GM12873 (cell line): ENCODE measurements around the gene FSIP1.

Source experiments
- TF ChIP-seq, protein P1 (sequence below): IDR thresholded peaks from 2 replicates; pipeline ENCODE4 v1.5.1; 2012; ENCODE audit warnings: low read depth, mild to moderate bottlenecking, moderate library complexity, low read length, control low read depth; ENCODE audit not compliant: insufficient read depth; ENCODE audit errors: missing control alignments

The FSIP1 gene

DNA sequence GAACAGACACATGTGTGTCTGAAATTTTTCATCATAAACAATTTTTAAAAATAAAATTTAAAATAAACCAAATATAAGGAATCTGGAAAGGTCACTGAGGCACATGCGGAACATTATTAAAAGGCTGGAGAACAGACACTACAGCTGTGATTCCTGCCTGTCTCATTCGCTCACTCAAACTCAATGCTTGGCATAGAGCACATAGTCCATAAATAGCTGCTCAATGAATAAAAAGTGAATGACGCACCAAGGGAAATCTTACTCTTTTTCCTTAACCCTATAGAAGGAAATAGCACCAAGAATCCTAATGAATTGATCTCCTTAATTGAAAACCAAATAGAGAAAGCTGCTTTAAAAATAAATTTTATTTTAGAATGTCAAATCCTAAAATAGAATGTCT is 98.4 kb downstream of the FSIP1 start:
- TF ChIP-seq, protein P1, sequence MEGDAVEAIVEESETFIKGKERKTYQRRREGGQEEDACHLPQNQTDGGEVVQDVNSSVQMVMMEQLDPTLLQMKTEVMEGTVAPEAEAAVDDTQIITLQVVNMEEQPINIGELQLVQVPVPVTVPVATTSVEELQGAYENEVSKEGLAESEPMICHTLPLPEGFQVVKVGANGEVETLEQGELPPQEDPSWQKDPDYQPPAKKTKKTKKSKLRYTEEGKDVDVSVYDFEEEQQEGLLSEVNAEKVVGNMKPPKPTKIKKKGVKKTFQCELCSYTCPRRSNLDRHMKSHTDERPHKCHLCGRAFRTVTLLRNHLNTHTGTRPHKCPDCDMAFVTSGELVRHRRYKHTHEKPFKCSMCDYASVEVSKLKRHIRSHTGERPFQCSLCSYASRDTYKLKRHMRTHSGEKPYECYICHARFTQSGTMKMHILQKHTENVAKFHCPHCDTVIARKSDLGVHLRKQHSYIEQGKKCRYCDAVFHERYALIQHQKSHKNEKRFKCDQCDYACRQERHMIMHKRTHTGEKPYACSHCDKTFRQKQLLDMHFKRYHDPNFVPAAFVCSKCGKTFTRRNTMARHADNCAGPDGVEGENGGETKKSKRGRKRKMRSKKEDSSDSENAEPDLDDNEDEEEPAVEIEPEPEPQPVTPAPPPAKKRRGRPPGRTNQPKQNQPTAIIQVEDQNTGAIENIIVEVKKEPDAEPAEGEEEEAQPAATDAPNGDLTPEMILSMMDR, result no peak

- TF ChIP-seq, protein P1, result no peak
Observed at GRCh38 chr15:39682366-39682765, 100.3 kb downstream of the FSIP1 start.

GRCh38 chr15:39680868-39681267 is 101.8 kb downstream of the FSIP1 start:
- TF ChIP-seq, protein P1, result no peak

GRCh38 chr15:39672666-39673065 is 110.0 kb downstream of the FSIP1 start:
- TF ChIP-seq, protein P1, result no peak

GRCh38 chr15:39672184-39672583 is 110.5 kb downstream of the FSIP1 start:
- TF ChIP-seq, protein P1, result no peak

GRCh38 chr15:39670687-39671086 is 112.0 kb downstream of the FSIP1 start:
- TF ChIP-seq, protein P1, result no peak

GRCh38 chr15:39669661-39670060 is 113.0 kb downstream of the FSIP1 start:
- TF ChIP-seq, protein P1, result no peak
